Transverse colon (tissue), 4 donors: ENCODE results near the gene KTI12.

Source experiments
- POLR2A ChIP-seq: fragments of 450-650 bp; IDR thresholded peaks from one replicate; pipeline ENCODE4 v1.6.1; 2016; ENCODE audit warnings: antibody characterized with exemption, mild to moderate bottlenecking, moderate library complexity
- POLR2AphosphoS5 ChIP-seq, 3 donors: sonication (generic); formaldehyde crosslinking; IDR thresholded peaks; one replicate each; pipeline ENCODE4 v1.6.1; 2016; ENCODE audit warnings: antibody characterized with exemption in 3 of 3
- TF ChIP-seq, protein P1 (sequence below), 5 experiments: fragments of 200-600 bp in 3 of 5; fragments of 450-650 bp in 2 of 5; sonication (generic) in 3 of 5; IDR thresholded peaks; 1 replicate in 2 of 5; 2 replicates in 3 of 5; pipeline ENCODE4 v1.5.1; 2016 to 2017; ENCODE audit warnings: antibody characterized with exemption in 5 of 5, inconsistent platforms in 3 of 5, mild to moderate bottlenecking in 2 of 5, moderate library complexity in 1 of 5

DNA sequence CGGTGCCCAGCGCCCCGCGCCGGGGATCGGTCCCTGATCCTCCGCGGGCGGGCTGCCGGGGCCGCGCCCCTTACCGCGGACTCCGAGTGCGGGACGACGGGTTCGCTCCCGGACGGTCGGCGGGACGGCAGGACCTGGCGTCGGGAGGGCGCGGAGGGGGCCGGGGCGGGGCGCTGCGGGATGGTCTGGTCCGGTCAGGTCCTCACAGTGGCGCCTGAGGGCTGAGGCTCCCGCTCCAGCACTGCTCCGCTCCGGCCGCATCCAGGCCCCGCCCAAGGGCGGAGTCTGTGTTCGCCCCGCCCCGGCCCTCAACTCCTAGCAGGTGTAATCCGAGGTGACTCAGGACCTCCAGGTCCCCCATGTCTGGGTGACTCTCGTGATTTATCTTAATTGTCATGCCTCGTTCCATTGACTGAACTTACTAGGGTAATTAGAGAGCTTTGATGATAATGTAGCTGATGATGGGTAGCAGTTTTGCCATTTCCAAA lies 43.1 kb downstream of the KTI12 start, which contains the start of gene RAB3B:
- TF ChIP-seq, protein P1, sequence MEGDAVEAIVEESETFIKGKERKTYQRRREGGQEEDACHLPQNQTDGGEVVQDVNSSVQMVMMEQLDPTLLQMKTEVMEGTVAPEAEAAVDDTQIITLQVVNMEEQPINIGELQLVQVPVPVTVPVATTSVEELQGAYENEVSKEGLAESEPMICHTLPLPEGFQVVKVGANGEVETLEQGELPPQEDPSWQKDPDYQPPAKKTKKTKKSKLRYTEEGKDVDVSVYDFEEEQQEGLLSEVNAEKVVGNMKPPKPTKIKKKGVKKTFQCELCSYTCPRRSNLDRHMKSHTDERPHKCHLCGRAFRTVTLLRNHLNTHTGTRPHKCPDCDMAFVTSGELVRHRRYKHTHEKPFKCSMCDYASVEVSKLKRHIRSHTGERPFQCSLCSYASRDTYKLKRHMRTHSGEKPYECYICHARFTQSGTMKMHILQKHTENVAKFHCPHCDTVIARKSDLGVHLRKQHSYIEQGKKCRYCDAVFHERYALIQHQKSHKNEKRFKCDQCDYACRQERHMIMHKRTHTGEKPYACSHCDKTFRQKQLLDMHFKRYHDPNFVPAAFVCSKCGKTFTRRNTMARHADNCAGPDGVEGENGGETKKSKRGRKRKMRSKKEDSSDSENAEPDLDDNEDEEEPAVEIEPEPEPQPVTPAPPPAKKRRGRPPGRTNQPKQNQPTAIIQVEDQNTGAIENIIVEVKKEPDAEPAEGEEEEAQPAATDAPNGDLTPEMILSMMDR (IDR thresholded peaks at IDR 0.05) = no peak
- TF ChIP-seq POLR2A = no peak
- no peak for TF ChIP-seq POLR2AphosphoS5 (IDR thresholded peaks at IDR 0.05)
